ENCODE measurements around the gene SEMA5A.

DNA sequence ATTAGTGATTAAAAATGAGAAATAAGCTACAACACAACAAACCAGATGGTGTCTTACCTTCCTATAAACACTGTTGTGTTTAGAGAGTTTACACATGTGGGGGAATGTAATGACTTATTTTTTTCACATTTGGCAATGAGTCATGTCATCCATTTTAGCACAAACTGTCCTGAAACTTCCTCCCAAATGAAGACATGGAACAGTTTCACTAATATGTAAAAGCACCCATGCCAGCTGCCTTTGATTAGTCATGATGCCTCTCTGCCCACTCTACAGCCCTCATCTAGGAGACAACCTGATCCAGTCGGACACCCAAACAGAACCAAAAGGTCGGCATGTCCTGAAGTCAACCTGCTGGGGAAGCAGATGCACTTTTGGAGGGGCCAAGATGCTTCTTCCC is 98.2 kb downstream of the SEMA5A start:
- TF ChIP-seq CTCF (IDR thresholded peaks at IDR 0.05; ENCODE audit: control extremely low read depth in 1 of 3, insufficient read depth in 1 of 3, low read depth in 1 of 3, low read length in 3 of 3), result no peak
- no peak for TF ChIP-seq POLR2A (IDR thresholded peaks at IDR 0.05; ENCODE audit: control extremely low read depth in 1 of 2, low read depth in 2 of 2, low read length in 2 of 2)
- TF ChIP-seq JUND (IDR thresholded peaks at IDR 0.05; ENCODE audit: low read length), result no peak
- TF ChIP-seq SP2 (IDR thresholded peaks at IDR 0.05; ENCODE audit: low read length), result no peak
- no peak for TF ChIP-seq RFX5 (IDR thresholded peaks at IDR 0.05; ENCODE audit: borderline replicate concordance, low read depth, low read length)
- no peak for TF ChIP-seq ZNF274 (IDR thresholded peaks at IDR 0.05; ENCODE audit: borderline replicate concordance, extremely low read depth, low read length)
- TF ChIP-seq POLR2AphosphoS5 (IDR thresholded peaks at IDR 0.05; ENCODE audit: low read depth, low read length), result no peak
- TF ChIP-seq TEAD4 (IDR thresholded peaks at IDR 0.05; ENCODE audit: low read depth, low read length), result no peak

All from H1 (cell line).